A549 (cell line): ENCODE data around the gene NTM. TPM values are rescaled to one million over a fixed set of nuclear protein-coding genes. Genes with fewer than 3 reads are reported as not detected.

Experiments used
- ATAC-seq, 2 experiments: fragments of 200-7000 bp in 1 of 2; fragments of >200 bp in 1 of 2; cut with Nextera tagmentation in 1 of 2; cut with Tn5 transposase in 1 of 2; 3 replicates each; pipeline versions ENCODE4 v1.8.0 to v1.9.1; 2018 to 2020; ENCODE audit warnings: mild to moderate bottlenecking in 1 of 2, moderate library complexity in 1 of 2
- CTCF ChIA-PET: fragments of 300-600 bp; sonication (Branson Sonifier 250); formaldehyde crosslinking; extraction: SDS; loops from one replicate; lab custom pipeline; 2021; ENCODE audit warnings: antibody characterized with exemption, inconsistent platforms; lab: Yijun Ruan, JAX
- POLR2A ChIA-PET: fragments of 350-600 bp; formaldehyde crosslinking; extraction: SDS; loops from one replicate; lab custom pipeline; 2021; ENCODE audit warnings: antibody characterized with exemption, inconsistent platforms; lab: Yijun Ruan, JAX
- DNase-seq, 2 experiments: peaks; one replicate each; pipeline versions ENCODE4 v3.0.0 to v3.0.0-alpha.2; 2011 to 2016; ENCODE audit warnings: low read depth in 1 of 2, low spot score in 1 of 2
- FAIRE-seq: peaks from 2 replicates; lab custom pipeline; 2011; peaks lifted over from hg19 to GRCh38; lab: Jason Lieb, UNC
- H3K27ac ChIP-seq, 2 experiments: fragments of >200 bp; sonication (Bioruptor Twin); formaldehyde crosslinking; 3 replicates each; pipeline ENCODE4 v1.5.1; 2016 to 2017
- H3K4me1 ChIP-seq: fragments of >200 bp; sonication (Bioruptor Twin); formaldehyde crosslinking; 3 replicates; pipeline ENCODE4 v1.6.1; 2016
- H3K4me2 ChIP-seq: fragments of >200 bp; sonication (Bioruptor Twin); formaldehyde crosslinking; 3 replicates; pipeline ENCODE4 v1.6.1; 2016
- H3K4me3 ChIP-seq: fragments of >200 bp; sonication (Bioruptor Twin); formaldehyde crosslinking; 3 replicates; pipeline ENCODE4 v1.5.1; 2016
- H3K9me3 ChIP-seq: fragments of >200 bp; sonication (Bioruptor Twin); formaldehyde crosslinking; 3 replicates; pipeline ENCODE4 v1.6.1; 2016
- BHLHE40 ChIP-seq: IDR thresholded peaks from 2 replicates; pipeline ENCODE4 v1.6.1; 2012; ENCODE audit warnings: low read depth, low read length, inconsistent platforms
- CEBPB ChIP-seq, 2 experiments: fragments of >200 bp in 1 of 2; sonication (Bioruptor Twin) in 1 of 2; formaldehyde crosslinking in 1 of 2; IDR thresholded peaks; 2 replicates each; pipeline ENCODE4 v1.6.1; 2012 to 2016
- CHD2 ChIP-seq: fragments of 150-350 bp; IDR thresholded peaks from 2 replicates; pipeline ENCODE4 v1.6.1; 2014; ENCODE audit warnings: low read length; ENCODE audit not compliant: partially characterized antibody
- CHD4 ChIP-seq: fragments of 200-600 bp; sonication (generic); IDR thresholded peaks from 2 replicates; pipeline ENCODE4 v1.6.1; 2016; ENCODE audit warnings: antibody characterized with exemption, mild to moderate bottlenecking, borderline replicate concordance
- FOXS1 ChIP-seq: fragments of 250-450 bp; sonication (Bioruptor Pico); IDR thresholded peaks from 2 replicates; pipeline ENCODE4 v1.5.0; 2020; ENCODE audit warnings: mild to moderate bottlenecking, moderate library complexity
- GATA3 ChIP-seq: IDR thresholded peaks from 2 replicates; pipeline ENCODE4 v1.6.1; 2012; ENCODE audit warnings: borderline replicate concordance
- HOXA7 ChIP-seq: fragments of 250-450 bp; sonication (Bioruptor Pico); IDR thresholded peaks from 2 replicates; pipeline ENCODE4 v1.5.0; 2020; ENCODE audit warnings: mild to moderate bottlenecking, moderate library complexity
- HOXB13 ChIP-seq: fragments of 250-450 bp; sonication (Bioruptor Pico); IDR thresholded peaks from 2 replicates; pipeline ENCODE4 v1.5.0; 2020; ENCODE audit warnings: low read depth, mild to moderate bottlenecking, moderate library complexity
- JUN ChIP-seq, 2 experiments: fragments of >200 bp; sonication (Bioruptor Twin); formaldehyde crosslinking; IDR thresholded peaks; 2 replicates in 1 of 2; 3 replicates in 1 of 2; pipeline ENCODE4 v1.6.1; 2016 to 2017
- MAFK ChIP-seq: fragments of 450-650 bp; IDR thresholded peaks from 2 replicates; pipeline ENCODE4 v1.6.1; 2014; ENCODE audit not compliant: partially characterized antibody
- MYC ChIP-seq: IDR thresholded peaks from 2 replicates; pipeline ENCODE4 v1.6.1; 2012; ENCODE audit warnings: mild to moderate bottlenecking, inconsistent platforms, low read length, improper control_type of control experiment, borderline replicate concordance
- NFE2L2 ChIP-seq: fragments of 150-350 bp; conservative IDR thresholded peaks from 2 replicates; pipeline ENCODE4 v1.6.1; 2014; ENCODE audit warnings: low read length
- NPAS2 ChIP-seq: fragments of 250-450 bp; sonication (Bioruptor Pico); IDR thresholded peaks from 2 replicates; pipeline ENCODE4 v1.8.0; 2022; ENCODE audit warnings: mild to moderate bottlenecking, moderate library complexity, borderline replicate concordance
- NR3C1 ChIP-seq: fragments of >200 bp; sonication (Bioruptor Twin); formaldehyde crosslinking; IDR thresholded peaks from 3 replicates; pipeline ENCODE4 v1.6.1; 2017
- POLR2A ChIP-seq: IDR thresholded peaks from 2 replicates; pipeline ENCODE4 v1.6.1; 2012; ENCODE audit warnings: mild to moderate bottlenecking, low read length
- POLR2AphosphoS2 ChIP-seq: conservative IDR thresholded peaks from 2 replicates; pipeline ENCODE4 v1.6.1; 2012; ENCODE audit warnings: low read length, improper control_type of control experiment, inconsistent platforms
- RARB ChIP-seq: fragments of 250-450 bp; sonication (Bioruptor Pico); IDR thresholded peaks from 2 replicates; pipeline ENCODE4 v1.8.0; 2021; ENCODE audit warnings: mild to moderate bottlenecking, moderate library complexity
- RCOR1 ChIP-seq: fragments of 150-350 bp; IDR thresholded peaks from 2 replicates; pipeline ENCODE4 v1.6.1; 2014; ENCODE audit warnings: antibody characterized with exemption, low read length, low read depth
- RFX5 ChIP-seq: fragments of 450-650 bp; IDR thresholded peaks from 2 replicates; pipeline ENCODE4 v1.7.1; 2014; ENCODE audit warnings: antibody characterized with exemption, mild to moderate bottlenecking, moderate library complexity
- TFCP2L1 ChIP-seq: fragments of 250-450 bp; sonication (Bioruptor Pico); IDR thresholded peaks from 2 replicates; pipeline ENCODE4 v1.5.0; 2021; ENCODE audit warnings: mild to moderate bottlenecking
- ZFP36 ChIP-seq: fragments of 450-650 bp; IDR thresholded peaks from 2 replicates; pipeline ENCODE4 v1.6.1; 2014; ENCODE audit warnings: borderline replicate concordance; ENCODE audit not compliant: partially characterized antibody
- ZNF302 ChIP-seq: fragments of 250-450 bp; sonication (Bioruptor Pico); IDR thresholded peaks from 2 replicates; pipeline ENCODE4 v1.9.0; 2021; ENCODE audit warnings: inconsistent platforms, mild to moderate bottlenecking, moderate library complexity
- ZSCAN20 ChIP-seq: fragments of 250-450 bp; sonication (Bioruptor Pico); IDR thresholded peaks from 2 replicates; pipeline ENCODE4 v1.8.0; 2022; ENCODE audit warnings: mild to moderate bottlenecking, moderate library complexity
- WGBS: methylation state at CpG from one replicate; pipeline ENCODE4 v1.1.6; 2017; ENCODE audit errors: missing lambda C conversion rate; 5-methylcytosine and 5-hydroxymethylcytosine counted together
- polyA plus RNA-seq, 4 experiments: library from polyadenylated mRNA; depleted of rRNA in 3 of 4; stranded (reverse); fragments of >200 nt; fragmentation: RNase III in 1 of 4; extraction: RNeasy Plus Mini Kit Qiagen cat#74134 plus additional on column Dnase treatment in 1 of 4; gene quantifications; 2 replicates in 3 of 4; 3 replicates in 1 of 4; pipeline ENCODE4 v1.2.3, GENCODE V29; 2011 to 2017
- TF ChIP-seq, protein P1 (sequence below): fragments of 250-450 bp; sonication (Bioruptor Pico); IDR thresholded peaks from 2 replicates; pipeline ENCODE4 v1.5.0; 2021; ENCODE audit warnings: mild to moderate bottlenecking, moderate library complexity, borderline replicate concordance
- TF ChIP-seq, protein P2 (sequence below): fragments of 450-650 bp; IDR thresholded peaks from 2 replicates; pipeline ENCODE4 v1.6.1; 2014; ENCODE audit warnings: antibody characterized with exemption
- TF ChIP-seq, protein P3 (sequence below): fragments of >200 bp; sonication (Bioruptor Twin); formaldehyde crosslinking; IDR thresholded peaks from 2 replicates; pipeline ENCODE4 v1.6.1; 2016
- TF ChIP-seq, protein P4 (sequence below): fragments of >200 bp; sonication (Bioruptor Twin); formaldehyde crosslinking; IDR thresholded peaks from 3 replicates; pipeline ENCODE4 v1.5.1; 2016
- TF ChIP-seq, protein P5 (sequence below): fragments of >200 bp; sonication (Bioruptor Twin); formaldehyde crosslinking; IDR thresholded peaks from 3 replicates; pipeline ENCODE4 v1.6.1; 2016
- TF ChIP-seq, protein P6 (sequence below): fragments of 250-450 bp; sonication (Bioruptor Pico); IDR thresholded peaks from 2 replicates; pipeline ENCODE4 v1.5.0; 2020; ENCODE audit warnings: low read depth, mild to moderate bottlenecking, moderate library complexity

The NTM gene
- polyA plus RNA-seq, 2 of the 4 experiments (the other 2 are of a cell fraction) = not detected

DNA sequence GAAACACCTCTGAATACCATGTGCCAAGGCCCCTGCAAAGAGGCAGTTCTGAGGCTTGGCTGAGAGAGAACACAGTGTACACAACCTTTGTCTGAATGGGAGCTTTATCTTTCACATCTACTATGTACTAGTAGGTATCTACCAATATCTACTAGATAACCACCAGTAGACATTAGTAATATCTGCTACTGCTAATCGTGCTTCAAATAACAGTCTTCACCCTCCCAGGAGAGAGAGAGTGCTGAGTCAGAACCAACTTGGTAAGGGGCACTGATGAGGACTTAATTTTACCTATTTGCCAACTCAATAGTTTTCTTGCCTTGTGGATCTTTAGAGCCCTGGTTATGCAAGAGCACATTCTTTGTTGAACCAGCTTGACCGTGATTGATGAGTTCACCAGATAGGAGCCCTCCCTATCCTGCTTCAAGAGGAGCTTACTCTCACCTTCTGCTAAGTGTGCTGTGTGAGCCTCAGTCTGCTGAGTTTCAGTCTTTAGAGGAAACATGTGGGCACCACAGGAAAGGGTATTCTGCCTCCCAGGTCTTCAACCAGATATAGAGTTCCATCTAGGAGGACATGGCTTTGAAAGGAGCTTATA lies 967.5 kb downstream of the NTM start:
- 7% methylated on average over 2 of the region's 2 CpGs for WGBS
- no peak overlapping the region for H3K27ac ChIP-seq
- no peak overlapping the region for H3K4me2 ChIP-seq
- H3K9me3 ChIP-seq = no peaks in the 10 kb centered on the region
- POLR2A ChIA-PET = no interaction called here
- ATAC-seq (no peak), DNase-seq (no peak), FAIRE-seq (no peak)
- H3K4me3 ChIP-seq = no peak overlapping the region
- CTCF ChIA-PET = no interaction called here
- no peaks in the 10 kb centered on the region for H3K4me1 ChIP-seq
- no peak for TF ChIP-seq NPAS2 (CRISPR knock-in tag)
- TF ChIP-seq, protein P1, sequence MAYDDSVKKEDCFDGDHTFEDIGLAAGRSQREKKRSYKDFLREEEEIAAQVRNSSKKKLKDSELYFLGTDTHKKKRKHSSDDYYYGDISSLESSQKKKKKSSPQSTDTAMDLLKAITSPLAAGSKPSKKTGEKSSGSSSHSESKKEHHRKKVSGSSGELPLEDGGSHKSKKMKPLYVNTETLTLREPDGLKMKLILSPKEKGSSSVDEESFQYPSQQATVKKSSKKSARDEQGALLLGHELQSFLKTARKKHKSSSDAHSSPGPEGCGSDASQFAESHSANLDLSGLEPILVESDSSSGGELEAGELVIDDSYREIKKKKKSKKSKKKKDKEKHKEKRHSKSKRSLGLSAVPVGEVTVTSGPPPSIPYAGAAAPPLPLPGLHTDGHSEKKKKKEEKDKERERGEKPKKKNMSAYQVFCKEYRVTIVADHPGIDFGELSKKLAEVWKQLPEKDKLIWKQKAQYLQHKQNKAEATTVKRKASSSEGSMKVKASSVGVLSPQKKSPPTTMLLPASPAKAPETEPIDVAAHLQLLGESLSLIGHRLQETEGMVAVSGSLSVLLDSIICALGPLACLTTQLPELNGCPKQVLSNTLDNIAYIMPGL (CRISPR knock-in tag) = no peak
- no peak for TF ChIP-seq ZFP36
- TF ChIP-seq, protein P2, sequence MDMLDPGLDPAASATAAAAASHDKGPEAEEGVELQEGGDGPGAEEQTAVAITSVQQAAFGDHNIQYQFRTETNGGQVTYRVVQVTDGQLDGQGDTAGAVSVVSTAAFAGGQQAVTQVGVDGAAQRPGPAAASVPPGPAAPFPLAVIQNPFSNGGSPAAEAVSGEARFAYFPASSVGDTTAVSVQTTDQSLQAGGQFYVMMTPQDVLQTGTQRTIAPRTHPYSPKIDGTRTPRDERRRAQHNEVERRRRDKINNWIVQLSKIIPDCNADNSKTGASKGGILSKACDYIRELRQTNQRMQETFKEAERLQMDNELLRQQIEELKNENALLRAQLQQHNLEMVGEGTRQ = no peak
- TF ChIP-seq ZNF302 (CRISPR knock-in tag) = no peak
- TF ChIP-seq RARB = no peak
- TF ChIP-seq CHD2 = no peak
- no peak for TF ChIP-seq BHLHE40
- no peak for TF ChIP-seq JUN (IDR thresholded peaks at IDR 0.05)
- TF ChIP-seq HOXA7 (CRISPR knock-in tag) = no peak
- TF ChIP-seq, protein P3, sequence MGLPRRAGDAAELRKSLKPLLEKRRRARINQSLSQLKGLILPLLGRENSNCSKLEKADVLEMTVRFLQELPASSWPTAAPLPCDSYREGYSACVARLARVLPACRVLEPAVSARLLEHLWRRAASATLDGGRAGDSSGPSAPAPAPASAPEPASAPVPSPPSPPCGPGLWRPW = no peak
- no peak for TF ChIP-seq CEBPB (IDR thresholded peaks at IDR 0.05)
- no peak for TF ChIP-seq MAFK
- no peak for TF ChIP-seq POLR2AphosphoS2
- no peak for TF ChIP-seq ZSCAN20 (CRISPR knock-in tag)
- TF ChIP-seq GATA3 = no peak
- TF ChIP-seq, protein P4, sequence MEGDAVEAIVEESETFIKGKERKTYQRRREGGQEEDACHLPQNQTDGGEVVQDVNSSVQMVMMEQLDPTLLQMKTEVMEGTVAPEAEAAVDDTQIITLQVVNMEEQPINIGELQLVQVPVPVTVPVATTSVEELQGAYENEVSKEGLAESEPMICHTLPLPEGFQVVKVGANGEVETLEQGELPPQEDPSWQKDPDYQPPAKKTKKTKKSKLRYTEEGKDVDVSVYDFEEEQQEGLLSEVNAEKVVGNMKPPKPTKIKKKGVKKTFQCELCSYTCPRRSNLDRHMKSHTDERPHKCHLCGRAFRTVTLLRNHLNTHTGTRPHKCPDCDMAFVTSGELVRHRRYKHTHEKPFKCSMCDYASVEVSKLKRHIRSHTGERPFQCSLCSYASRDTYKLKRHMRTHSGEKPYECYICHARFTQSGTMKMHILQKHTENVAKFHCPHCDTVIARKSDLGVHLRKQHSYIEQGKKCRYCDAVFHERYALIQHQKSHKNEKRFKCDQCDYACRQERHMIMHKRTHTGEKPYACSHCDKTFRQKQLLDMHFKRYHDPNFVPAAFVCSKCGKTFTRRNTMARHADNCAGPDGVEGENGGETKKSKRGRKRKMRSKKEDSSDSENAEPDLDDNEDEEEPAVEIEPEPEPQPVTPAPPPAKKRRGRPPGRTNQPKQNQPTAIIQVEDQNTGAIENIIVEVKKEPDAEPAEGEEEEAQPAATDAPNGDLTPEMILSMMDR = no peak
- TF ChIP-seq RFX5 = no peak
- no peak for TF ChIP-seq FOXS1

DNA sequence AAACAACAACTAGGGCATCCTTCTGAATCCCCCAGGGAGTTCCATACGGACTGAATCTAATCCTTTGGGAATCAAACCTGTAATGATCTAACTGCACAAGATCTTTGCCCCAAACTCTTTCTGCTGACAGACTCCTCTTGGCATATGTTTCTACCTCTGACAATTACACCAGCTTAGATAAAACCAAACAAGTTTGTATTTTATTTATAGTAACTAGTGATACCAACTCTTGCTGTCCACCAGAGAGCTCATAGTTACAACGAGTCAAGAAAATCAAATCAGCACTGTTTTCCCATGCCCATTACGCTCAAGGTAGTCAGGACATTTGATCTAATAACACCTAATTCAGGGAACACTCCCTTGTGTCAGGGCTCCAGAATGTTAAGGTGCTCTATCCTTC lies 972.0 kb downstream of the NTM start:
- POLR2A ChIA-PET = no interaction called here
- H3K9me3 ChIP-seq = no peaks in the 10 kb centered on the region
- H3K27ac ChIP-seq = no peak overlapping the region
- DNase-seq (no peak), FAIRE-seq (no peak), ATAC-seq (no peak)
- CTCF ChIA-PET = no interaction called here
- 2% methylated on average over 3 of the region's 3 CpGs for WGBS
- H3K4me1 ChIP-seq = no peaks in the 10 kb centered on the region
- no peak overlapping the region for H3K4me3 ChIP-seq
- H3K4me2 ChIP-seq = no peak overlapping the region
- TF ChIP-seq, protein P5, sequence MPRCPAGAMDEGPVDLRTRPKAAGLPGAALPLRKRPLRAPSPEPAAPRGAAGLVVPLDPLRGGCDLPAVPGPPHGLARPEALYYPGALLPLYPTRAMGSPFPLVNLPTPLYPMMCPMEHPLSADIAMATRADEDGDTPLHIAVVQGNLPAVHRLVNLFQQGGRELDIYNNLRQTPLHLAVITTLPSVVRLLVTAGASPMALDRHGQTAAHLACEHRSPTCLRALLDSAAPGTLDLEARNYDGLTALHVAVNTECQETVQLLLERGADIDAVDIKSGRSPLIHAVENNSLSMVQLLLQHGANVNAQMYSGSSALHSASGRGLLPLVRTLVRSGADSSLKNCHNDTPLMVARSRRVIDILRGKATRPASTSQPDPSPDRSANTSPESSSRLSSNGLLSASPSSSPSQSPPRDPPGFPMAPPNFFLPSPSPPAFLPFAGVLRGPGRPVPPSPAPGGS = no peak
- TF ChIP-seq CHD4 = no peak
- no peak for TF ChIP-seq RFX5
- TF ChIP-seq TFCP2L1 (CRISPR knock-in tag) = no peak
- TF ChIP-seq NFE2L2 = no peak
- no peak for TF ChIP-seq RCOR1
- TF ChIP-seq POLR2A = no peak
- TF ChIP-seq HOXB13 (CRISPR knock-in tag) = no peak
- TF ChIP-seq CHD2 = no peak
- TF ChIP-seq NR3C1 = no peak
- TF ChIP-seq MYC = no peak
- TF ChIP-seq, protein P6, sequence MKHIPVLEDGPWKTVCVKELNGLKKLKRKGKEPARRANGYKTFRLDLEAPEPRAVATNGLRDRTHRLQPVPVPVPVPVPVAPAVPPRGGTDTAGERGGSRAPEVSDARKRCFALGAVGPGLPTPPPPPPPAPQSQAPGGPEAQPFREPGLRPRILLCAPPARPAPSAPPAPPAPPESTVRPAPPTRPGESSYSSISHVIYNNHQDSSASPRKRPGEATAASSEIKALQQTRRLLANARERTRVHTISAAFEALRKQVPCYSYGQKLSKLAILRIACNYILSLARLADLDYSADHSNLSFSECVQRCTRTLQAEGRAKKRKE (CRISPR knock-in tag) = no peak
